OCI-LY3 (cell line): ENCODE measurements around the gene FYB1.

Experiments
- H2AFZ ChIP-seq: fragments of 200-600, 300-600 bp; shearing (Covaris generic); 2 replicates; pipeline ENCODE4 v1.6.0; 2014; ENCODE audit warnings: antibody characterized with exemption, low read depth, low read length
- H3K27ac ChIP-seq: fragments of 200-600, 300-600 bp; sonication (generic); 2 replicates; pipeline ENCODE4 v1.5.1; 2014; ENCODE audit warnings: mild to moderate bottlenecking, low read length, moderate library complexity, mixed read lengths
- H3K27me3 ChIP-seq: fragments of 200-600, 300-600 bp; sonication (generic); 2 replicates; pipeline ENCODE4 v1.6.1; 2014; ENCODE audit warnings: low read depth, low read length, mixed read lengths
- H3K36me3 ChIP-seq: fragments of 200-600, 300-600 bp; sonication (generic); replicated peaks from 2 replicates; pipeline ENCODE3; 2014; ENCODE audit warnings: low read depth, low read length, mixed read lengths
- H3K4me1 ChIP-seq: fragments of 300-600, 200-600 bp; sonication (generic); 2 replicates; pipeline ENCODE4 v1.6.1; 2014; ENCODE audit warnings: low read length, mixed read lengths
- H3K4me2 ChIP-seq: fragments of 200-600, 300-600 bp; sonication (generic); 2 replicates; pipeline ENCODE4 v1.6.1; 2014; ENCODE audit warnings: low read length, mixed read lengths
- H3K4me3 ChIP-seq: fragments of 300-600, 200-600 bp; sonication (generic); 2 replicates; pipeline ENCODE4 v1.5.1; 2014; ENCODE audit warnings: antibody characterized with exemption, mild to moderate bottlenecking, low read length, moderate library complexity
- H3K79me2 ChIP-seq: fragments of 300-600, 200-600 bp; shearing (Covaris generic); 2 replicates; pipeline ENCODE4 v1.6.1; 2014; ENCODE audit warnings: mild to moderate bottlenecking, low read length, mixed read lengths
- H3K9ac ChIP-seq: fragments of 300-600, 200-600 bp; shearing (Covaris generic); 2 replicates; pipeline ENCODE4 v1.6.0; 2014; ENCODE audit warnings: mild to moderate bottlenecking, low read length, moderate library complexity
- H3K9me3 ChIP-seq: fragments of 200-600, 300-600 bp; shearing (Covaris generic); 2 replicates; pipeline ENCODE4 v1.6.1; 2014; ENCODE audit warnings: low read length, mixed read lengths; ENCODE audit not compliant: insufficient read depth
- H4K20me1 ChIP-seq: fragments of 200-600, 300-600 bp; sonication (generic); 2 replicates; pipeline ENCODE4 v1.6.1; 2016; ENCODE audit warnings: low read length, mixed read lengths; ENCODE audit not compliant: insufficient read depth
- CTCF ChIP-seq: fragments of 200-600, 300-600 bp; sonication (generic); IDR thresholded peaks from 2 replicates; pipeline ENCODE4 v1.5.1; 2014; ENCODE audit warnings: antibody characterized with exemption, low read length, low read depth
- EZH2phosphoT487 ChIP-seq: fragments of 200-600 bp; shearing (Covaris generic); IDR thresholded peaks from 2 replicates; pipeline ENCODE4 v1.6.1; 2018; ENCODE audit warnings: antibody characterized with exemption, mixed run types, low read depth

The FYB1 gene

DNA sequence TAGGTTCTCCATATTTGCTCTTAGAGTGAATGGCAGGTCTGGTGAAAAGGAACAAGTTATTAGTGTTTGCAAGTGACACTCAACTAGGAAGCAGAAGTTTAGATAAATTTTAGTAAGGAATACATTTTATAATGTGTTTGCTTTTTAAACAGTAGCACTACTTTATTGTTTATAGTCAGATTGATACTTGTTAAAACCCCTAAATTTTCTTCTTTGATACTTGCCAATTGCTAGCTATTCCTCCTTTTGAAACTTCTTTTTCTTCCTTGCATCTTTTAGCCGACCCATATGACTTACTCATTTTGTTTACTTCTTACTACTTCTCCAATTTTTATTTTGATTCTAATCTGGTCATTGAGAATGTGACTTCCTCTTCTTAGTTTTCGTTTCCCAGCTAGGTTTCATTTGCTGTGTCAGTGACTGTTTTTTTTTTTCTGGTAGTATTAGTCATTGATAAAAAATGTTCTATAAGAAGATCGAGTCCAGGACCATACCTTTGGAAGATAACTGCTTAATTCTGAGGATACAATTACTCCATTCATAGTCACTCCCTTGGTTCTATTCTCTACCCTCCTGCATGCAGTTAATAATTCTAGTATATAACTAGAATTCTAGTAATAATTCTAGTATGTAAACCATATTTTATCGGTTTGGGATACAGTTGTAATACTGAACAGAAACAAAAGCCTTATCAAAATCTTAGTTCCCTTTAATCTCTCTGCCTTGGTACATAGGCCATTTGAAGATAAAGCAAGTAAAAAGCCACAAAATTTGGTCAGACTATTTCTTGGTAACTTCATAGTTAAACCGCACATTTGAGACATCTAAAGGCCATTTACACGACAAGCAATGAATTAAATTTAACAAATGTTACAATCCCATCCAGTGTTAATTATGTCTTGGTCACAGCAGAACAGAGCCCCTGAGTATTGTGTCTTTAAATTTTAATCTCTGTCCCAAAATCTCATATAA, 142.3 kb downstream of the FYB1 start:
- H3K79me2 ChIP-seq: peaks cover 39% of the 10 kb centered on the region
- TF ChIP-seq CTCF (no peak), EZH2phosphoT487 (no peak)
- H3K36me3 ChIP-seq: no peaks in the 10 kb centered on the region
- H3K27ac ChIP-seq: peak overlapping the region; percentile 89
- peak overlapping the region; percentile 86 for H3K9ac ChIP-seq
- peak overlapping the region; percentile 69 for H3K4me2 ChIP-seq
- H3K9me3 ChIP-seq: no peaks in the 10 kb centered on the region
- H3K4me1 ChIP-seq: peaks cover 31% of the 10 kb centered on the region
- H3K4me3 ChIP-seq: peak overlapping the region; percentile 99
- H2AFZ ChIP-seq: no peak overlapping the region
- H4K20me1 ChIP-seq: peaks cover 12% of the 10 kb centered on the region
- H3K27me3 ChIP-seq: no peaks in the 10 kb centered on the region

DNA sequence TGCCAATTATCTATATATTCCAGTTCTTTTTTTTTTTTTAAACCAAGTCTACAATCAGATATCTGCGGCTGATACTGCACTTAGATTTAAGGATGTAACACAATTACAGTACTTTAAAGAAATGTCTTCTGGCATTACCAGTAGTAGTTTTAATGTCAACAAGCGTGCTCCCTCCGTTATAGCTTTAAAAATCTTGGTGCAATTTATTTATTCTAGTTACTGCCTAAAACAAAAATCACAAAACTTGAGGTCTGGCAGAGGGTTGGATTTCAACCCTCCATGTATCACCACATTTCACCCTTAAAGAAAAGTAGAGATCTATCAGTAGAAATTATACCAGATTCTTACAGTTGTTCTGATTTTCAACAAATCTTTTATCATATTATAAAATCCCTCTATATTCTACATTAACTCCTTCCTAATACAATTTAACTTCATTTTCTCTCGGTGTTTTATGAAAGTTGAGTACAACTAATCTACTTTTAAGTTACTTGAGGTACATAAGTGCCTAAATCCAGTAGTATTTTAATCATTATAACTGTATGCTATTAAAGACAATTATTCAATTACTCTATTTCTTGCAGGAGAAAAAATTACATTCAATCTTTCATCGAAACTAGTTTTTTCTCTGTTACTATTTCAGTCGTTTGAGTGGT, 143.1 kb downstream of the FYB1 start:
- H3K27me3 ChIP-seq: no peaks in the 10 kb centered on the region
- H2AFZ ChIP-seq: no peak overlapping the region
- no peaks in the 10 kb centered on the region for H3K9me3 ChIP-seq
- H3K79me2 ChIP-seq: peaks cover 48% of the 10 kb centered on the region
- H3K9ac ChIP-seq: peak overlapping the region; percentile 86
- peaks cover 33% of the 10 kb centered on the region for H3K4me1 ChIP-seq
- H3K4me3 ChIP-seq: peak overlapping the region; percentile 99
- H3K4me2 ChIP-seq: peak overlapping the region; percentile 69
- peaks cover 20% of the 10 kb centered on the region for H4K20me1 ChIP-seq
- H3K36me3 ChIP-seq: no peaks in the 10 kb centered on the region
- TF ChIP-seq CTCF: no peak
- TF ChIP-seq EZH2phosphoT487: no peak
- H3K27ac ChIP-seq: peak overlapping the region; percentile 89

DNA sequence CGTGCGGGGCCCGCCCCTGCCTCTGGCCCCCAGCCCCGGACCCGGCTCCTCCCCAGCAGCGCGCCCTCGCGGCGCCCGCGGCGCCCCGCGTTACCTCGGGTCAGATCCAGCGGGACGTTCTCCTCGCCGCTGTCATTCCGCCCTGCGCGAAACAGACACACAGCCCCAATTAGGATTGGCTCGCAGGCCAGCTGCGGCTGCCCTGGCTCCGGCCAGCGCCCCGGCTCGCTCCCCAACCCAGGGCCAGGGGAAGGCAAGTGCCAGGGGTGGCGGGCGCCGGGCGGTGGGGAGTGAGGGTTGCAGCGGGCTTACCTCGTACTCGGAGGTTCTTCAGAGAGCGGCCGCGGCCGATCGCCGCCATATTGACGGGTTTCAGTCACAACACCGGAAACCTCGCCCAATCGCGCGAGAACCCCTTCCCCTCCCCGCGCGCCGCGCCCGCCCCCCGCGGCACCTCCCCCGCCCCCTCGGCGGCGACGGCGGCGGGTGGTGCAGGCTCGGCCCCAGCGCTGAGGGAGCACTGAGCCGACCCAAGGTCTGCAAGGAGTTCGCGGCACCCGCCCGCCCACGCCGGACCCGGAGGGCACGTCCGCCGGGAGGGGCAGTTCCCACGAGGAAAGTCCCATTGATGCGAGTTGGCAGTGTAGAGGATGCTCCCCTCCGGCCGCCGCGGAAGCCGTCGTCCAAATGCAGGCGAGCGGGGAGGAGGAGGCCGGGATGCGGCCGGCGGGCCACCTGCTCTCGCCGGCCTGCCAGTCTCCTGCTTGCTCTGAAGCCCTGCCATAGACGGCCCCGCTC, 145.1 kb downstream of the FYB1 start, which contains the start of gene RICTOR:
Gene RICTOR (minus strand): TSS at position 383 of the 798 bp plus-strand sequence. CDS start 22 bp downstream, at position 361.
- Histone ChIP-seq H3K36me3 (no peaks in the 10 kb centered on the region), H3K27ac (peak within 1 kb of the TSS; percentile 89), H4K20me1 (peaks cover 33% of the 10 kb centered on the region), H3K9ac (peak within 1 kb of the TSS; percentile 95), H3K27me3 (no peaks in the 10 kb centered on the region), H3K4me1 (peaks cover 33% of the 10 kb centered on the region), H3K4me2 (peak within 1 kb of the TSS; percentile 75), H2AFZ (no peak within 1 kb of the TSS; the same call in 1 of the 2 replicates), H3K79me2 (peaks cover 64% of the 10 kb centered on the region), H3K4me3 (peak within 1 kb of the TSS; percentile 99), H3K9me3 (no peaks in the 10 kb centered on the region)
- TF ChIP-seq EZH2phosphoT487 (no peak), CTCF (no peak)

GRCh38 chr5:39073767-39074016, 145.7 kb downstream of the FYB1 start:
- peak overlapping the region; percentile 95 for H3K9ac ChIP-seq
- no peak for TF ChIP-seq EZH2phosphoT487
- no peak for TF ChIP-seq CTCF
- no peaks in the 10 kb centered on the region for H3K9me3 ChIP-seq
- H3K4me2 ChIP-seq: peak overlapping the region; percentile 75
- peaks cover 2% of the 10 kb centered on the region for H3K36me3 ChIP-seq
- H2AFZ ChIP-seq: no peak overlapping the region
- H3K4me3 ChIP-seq: peak overlapping the region; percentile 99
- H3K4me1 ChIP-seq: peaks cover 33% of the 10 kb centered on the region
- H4K20me1 ChIP-seq: peaks cover 33% of the 10 kb centered on the region
- H3K27me3 ChIP-seq: no peaks in the 10 kb centered on the region
- H3K79me2 ChIP-seq: peaks cover 68% of the 10 kb centered on the region
- H3K27ac ChIP-seq: peak overlapping the region; percentile 89
